Measurements from ENCODE around the gene HS6ST3.
"Not testable (repeated sequence)": the region's sequence is repeated elsewhere in the genome, so short reads cannot be mapped to it uniquely, and the experiment has no call there.

The HS6ST3 gene

DNA sequence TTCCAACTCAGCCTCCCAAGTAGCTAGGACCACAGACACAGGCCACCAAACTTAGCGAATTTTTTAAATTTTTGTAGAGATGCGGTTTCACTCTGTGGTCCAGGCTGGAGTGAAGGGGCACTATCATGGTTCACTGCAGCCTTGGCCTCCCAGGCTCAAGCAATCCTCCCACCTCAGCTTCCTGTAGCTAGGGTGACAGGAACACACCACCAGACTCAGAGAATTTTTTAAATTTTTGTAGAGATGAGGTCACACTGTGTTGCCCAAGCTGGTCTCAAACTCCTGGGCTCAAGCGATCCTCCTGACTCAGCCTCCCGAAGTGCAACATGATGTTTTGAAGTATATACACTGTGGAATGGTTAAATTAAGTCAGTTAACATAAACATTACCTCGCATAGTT is 640.8 kb downstream of the HS6ST3 start:
- DNase-seq (ENCODE audit: low read depth in 2 of 2): no peak

DNA sequence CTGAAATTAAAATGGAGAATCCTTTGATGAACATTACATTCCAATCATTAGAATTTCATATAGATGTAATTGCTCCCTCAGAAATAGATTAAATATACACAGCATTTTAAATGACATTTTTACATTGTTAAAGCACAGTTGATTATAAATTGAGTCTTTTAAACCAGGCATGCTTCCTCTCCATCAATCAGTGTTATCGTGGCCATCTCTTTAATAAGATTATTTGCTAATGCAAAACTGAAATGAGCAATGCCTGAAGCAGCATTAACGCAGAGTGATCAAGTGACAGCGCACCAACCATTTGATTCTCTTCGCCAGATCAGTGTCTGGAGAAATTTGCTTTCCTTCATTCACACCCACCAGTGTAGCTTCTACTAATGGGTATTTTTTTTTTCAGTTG is 644.6 kb downstream of the HS6ST3 start:
- no peak for DNase-seq (ENCODE audit: low read depth in 2 of 2)

DNA sequence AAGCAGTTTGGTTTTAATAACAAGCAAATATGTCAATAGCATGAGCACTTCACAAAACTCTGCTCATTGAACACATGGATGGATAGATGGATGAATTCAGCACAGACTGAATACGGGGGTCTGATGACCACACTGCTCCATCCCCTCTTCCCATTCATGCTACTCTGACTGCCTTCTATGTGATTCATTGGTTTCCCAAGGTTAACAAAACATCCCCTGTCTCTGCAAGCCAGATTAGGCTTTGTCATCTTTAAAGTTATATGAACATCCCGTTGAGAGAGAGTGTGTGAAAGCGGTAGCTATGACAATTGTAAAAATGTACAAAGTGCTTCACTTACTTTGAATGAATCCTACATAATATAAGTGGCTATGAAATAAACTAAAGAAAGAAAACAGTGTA is 651.9 kb downstream of the HS6ST3 start:
- no peak for DNase-seq (ENCODE audit: low read depth in 2 of 2)

DNA sequence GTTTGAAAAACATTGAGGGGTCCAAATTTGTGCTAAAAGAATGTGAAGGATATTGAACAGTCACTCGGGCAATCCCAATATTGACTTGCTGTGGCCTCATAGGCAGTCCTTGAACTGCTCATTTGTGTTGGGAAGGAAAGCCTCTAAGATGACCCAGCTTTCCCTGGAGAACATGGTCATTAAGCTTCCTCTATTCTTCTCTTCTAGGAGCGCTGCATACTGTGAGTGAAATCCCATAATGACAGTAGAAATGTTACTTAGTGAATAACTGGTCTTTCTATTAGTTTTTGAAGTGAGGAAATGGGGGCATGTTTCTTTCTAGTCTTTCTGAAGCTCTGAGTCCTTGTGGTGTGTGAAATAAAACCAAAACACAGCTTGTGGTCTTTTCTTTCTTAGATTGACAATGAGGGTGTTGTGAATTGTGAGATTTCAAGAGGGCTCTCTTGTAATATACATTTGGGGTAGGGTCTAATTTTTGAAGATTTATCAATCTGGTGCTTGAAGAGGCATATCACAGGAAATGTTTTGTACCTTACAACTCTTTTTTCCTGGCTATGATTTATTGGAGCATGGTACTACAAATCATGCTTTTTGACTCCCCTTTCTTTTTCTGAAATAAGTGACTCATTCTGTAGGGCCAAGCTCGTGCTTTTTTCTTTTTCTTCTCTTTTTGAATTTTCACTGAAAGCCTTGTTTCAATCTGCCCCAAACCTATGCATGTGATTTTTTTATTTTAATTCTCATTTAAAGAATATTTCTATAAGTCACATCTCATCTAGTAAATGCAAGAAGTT is 653.6 kb downstream of the HS6ST3 start:
- no peak for DNase-seq (ENCODE audit: low read depth in 2 of 2)

DNA sequence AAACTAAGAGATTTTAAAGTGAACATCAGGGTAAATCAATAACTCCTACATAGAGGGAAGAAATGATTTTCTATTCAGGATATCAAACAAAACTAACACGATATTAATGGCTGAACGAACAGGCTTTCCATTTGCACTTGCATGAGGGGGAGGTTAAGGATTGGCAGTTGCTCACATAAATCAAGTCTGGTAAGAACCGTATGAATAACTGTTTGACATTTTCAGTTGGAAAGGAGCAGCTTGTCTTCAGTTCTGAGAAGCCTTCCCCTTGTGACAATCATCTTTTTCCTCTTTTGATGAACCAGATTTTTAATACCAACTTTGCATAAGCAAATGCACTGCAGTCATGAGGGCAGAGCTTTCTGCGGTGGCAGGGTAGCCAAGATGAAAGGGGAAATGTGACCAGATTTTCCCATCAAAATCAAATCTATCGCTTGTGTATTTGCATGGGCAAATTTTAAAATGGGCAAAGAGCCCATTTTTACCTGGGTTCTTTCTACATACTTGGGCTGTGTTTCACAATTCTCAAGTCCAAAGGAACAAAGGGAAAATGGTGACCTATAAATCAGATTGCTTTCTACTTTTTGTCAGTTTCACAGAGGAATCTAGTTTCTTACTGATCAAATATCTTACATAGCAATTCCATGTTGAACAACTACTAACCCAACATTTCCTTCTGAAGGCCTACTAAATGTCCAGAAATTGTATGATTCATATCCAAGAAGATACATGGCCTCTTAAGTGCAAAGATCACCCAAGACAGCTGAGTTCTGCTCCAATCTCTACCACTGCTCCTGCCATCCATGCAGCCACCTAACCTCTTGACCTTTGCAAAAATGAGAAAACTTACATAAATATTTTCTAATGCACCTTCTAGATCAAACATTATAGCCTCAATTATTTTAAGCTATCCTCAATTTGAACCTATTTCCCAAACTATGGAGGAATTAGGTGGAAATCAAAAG is 654.7 kb downstream of the HS6ST3 start:
- DNase-seq (ENCODE audit: low read depth in 2 of 2): no peak

DNA sequence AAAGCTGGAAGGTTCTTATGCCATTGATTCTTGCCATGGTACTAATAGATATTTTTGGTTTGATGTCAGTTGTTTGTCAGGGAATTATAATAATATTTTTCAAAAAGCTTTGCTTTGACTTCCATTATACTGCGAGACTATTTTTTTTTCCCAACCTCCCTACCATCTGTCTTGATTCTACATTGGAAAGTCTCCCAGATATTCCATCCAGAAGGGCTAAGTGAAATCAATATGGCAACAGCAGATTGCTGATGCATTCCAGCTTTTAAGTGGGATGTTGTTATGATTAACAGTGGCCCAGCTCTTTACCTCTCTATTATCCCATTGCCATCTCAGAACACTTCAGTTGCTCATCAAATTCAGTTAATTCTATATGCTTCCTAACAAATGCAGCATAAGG is 657.0 kb downstream of the HS6ST3 start:
- no peak for DNase-seq (ENCODE audit: low read depth in 2 of 2)

DNA sequence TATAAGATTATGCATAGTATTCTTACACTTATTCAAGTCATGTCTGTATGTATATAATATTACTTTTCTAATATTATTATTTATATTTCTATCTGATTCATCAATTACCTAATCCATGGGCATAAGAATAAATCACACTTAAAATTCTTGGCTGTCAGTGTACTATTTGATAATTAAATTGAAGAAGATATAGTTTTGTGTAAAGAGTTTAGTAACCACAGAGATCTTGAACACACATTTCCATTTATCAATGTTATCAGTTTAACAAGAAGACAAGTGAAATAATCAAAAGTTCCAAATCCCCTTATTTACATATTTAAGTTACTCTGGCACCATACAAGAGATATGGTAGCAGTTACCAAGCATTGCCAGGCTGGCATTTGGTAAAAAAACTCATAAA is 659.9 kb downstream of the HS6ST3 start:
- no peak for DNase-seq (ENCODE audit: low read depth in 2 of 2)

DNA sequence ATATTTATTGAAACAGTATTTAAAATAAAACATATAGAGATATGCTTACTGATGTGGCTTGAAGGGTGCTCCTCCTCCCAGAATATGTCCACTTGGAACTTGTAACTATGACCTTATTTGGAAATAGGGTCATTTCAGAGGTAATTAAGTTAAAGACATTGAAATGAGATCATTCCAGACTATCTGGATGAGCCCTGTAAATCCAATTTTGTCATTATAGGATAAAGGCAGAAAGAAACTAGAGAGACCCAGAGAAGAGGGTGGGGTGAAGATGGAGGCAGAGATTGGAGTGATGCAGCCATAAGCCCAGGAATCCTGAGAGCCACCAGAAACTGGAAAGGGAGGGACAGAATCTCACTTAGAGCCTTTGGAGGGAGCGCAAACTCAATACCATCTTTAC is 661.2 kb downstream of the HS6ST3 start:
- no peak for DNase-seq (ENCODE audit: low read depth in 2 of 2)

DNA sequence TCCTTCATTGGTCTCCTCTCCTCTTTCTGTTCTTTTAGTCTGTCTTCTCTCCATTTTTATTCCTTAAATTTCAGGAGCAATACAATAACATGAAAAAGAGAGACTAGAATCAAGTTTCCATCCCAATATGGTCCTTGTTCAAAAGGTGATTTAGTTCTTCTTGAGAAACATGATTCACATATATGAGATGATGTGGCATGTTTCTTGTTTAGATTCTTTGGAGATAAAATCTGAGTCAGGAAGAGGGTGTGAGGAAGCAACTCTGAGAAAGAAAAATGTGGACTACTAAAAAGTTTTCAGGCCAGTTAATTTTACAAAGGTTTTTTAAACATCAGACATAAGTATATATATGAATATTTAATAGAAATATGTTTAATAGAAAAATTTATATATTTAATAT is 673.0 kb downstream of the HS6ST3 start:
- DNase-seq (ENCODE audit: low read depth in 2 of 2): no peak

DNA sequence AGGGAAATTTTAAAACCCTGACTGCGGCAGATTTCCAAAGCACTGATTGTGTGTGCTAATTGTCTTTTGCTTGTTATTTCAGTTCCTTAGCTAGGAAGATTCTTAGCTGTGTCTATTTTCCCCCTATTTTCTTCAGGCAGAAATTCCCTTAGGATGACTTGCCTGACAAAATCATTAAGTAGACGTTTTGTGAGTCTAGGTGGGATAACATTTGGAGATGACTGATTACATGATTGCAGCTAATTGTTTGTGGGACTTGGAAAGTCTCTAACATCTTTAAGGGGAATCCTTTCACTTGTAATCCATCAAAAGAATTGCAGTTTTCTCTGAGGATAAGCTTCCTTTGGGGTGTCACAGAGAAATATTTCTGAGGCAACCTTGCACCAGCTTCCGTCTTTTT is 676.4 kb downstream of the HS6ST3 start:
- DNase-seq (ENCODE audit: low read depth in 2 of 2): no peak

DNA sequence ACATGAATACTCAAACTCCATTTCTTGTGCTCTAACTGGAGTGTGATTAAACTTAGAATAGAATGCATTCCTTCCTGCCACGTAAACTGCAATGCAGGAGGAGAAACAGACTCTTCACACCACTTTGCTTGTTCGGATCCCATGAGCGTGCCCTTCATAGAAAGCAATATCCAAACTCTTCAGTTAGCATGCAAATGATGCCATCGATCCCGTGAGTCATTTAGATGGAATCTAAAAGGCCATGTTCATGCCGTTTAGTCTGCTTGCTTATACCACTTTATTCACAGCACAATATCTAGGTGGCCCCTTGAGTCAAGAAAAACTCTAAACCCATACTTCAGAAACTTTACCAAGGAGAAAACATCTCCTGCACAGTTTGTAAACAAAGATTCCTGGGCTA is 678.6 kb downstream of the HS6ST3 start:
- DNase-seq (ENCODE audit: low read depth in 2 of 2): no peak

DNA sequence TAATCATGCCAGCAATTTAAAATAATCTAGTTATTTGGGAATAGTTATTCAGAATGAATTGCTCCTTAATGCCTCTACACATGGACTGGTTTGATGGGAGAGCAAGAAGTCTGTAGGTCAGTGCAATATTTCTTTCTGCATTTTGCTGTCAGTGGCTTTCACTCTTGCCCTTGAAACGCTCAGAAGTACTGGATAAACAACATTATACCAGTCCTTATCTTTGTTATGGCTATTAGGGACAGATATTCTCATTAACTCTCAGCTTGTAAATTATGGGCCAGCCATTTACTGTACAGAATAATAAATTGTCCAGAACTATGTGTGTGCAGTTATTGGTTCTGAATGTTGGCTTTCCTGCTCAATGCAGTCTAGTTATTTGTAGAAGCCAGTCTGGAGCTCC is 680.0 kb downstream of the HS6ST3 start:
- DNase-seq (ENCODE audit: low read depth in 2 of 2): no peak

DNA sequence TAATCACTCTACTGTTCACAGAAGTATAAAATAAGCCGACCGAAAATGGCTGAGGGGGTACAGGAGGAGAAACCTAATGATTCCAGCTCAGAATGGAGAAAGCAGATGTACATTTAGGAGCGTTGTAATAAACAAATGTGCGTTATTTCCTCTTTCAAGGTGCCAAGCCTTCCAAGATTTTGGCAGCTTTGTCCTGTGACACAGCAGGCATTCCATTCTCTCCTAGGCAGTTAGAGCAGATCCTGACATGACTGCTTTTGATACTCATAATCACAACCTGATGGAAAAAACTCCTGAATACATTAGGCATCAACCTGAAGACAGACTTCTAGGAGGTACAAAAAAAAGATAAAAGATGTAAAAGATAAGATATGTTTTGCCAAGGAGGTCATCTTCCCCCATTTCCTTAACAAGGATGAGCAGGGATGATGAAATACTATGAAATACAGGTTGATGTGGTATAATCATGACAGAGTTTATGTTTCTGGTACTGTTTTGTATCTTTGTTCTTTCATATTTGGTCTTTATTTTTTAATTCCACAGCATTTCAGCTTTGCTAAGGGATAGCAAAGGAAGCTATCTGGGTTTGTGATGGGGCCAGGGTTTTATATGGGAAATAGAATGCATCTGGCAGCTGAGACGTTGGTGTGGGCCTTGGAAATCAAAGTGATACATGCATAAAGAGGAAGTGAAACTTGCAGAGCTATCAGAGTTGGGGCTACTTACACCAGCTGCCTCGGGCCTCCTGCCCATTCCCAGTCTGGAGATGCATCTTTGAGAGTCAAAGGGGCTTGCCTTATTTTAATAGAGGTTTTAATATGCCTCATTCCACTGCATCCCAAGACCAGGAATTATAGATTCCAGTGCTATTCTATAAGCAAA is 681.8 kb downstream of the HS6ST3 start:
- no peak for DNase-seq (ENCODE audit: low read depth in 2 of 2)

DNA sequence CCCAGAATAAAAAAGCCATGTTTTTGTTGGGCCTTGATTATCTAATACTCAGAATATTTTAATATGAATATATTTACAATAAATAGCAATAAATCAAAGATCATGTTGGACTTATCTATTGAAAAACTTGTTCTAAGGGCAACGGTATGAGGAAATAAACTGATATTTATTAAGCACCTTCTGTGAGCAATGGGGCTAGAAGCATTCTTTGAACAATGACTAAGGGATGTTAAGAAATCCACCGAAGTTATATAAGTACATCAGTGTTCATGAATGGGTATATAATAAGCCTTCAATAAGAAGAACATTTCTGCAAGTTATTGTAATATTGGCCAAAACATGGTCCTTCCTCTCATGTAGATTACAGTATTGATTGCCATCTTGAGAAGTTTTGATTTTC is 682.5 kb downstream of the HS6ST3 start:
- no peak for DNase-seq (ENCODE audit: low read depth in 2 of 2)

DNA sequence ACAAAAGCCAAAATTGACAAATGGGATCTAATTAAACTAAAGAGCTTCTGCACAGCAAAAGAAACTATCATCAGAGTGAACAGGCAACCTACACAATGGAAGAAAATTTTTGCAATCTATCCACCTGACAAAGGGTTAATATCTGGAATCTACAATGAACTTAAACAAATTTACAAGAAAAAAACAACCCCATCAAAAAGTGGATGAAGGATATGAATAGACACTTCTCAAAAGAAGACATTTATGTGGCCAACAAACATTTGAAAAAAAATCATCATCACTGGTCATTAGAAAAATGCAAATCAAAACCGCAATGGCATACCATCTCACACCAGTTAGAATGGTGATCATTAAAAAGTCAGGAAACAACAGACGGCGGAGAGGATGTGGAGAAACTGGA is 688.4 kb downstream of the HS6ST3 start:
- not testable (repeated sequence) for DNase-seq (ENCODE audit: low read depth in 2 of 2)

DNA sequence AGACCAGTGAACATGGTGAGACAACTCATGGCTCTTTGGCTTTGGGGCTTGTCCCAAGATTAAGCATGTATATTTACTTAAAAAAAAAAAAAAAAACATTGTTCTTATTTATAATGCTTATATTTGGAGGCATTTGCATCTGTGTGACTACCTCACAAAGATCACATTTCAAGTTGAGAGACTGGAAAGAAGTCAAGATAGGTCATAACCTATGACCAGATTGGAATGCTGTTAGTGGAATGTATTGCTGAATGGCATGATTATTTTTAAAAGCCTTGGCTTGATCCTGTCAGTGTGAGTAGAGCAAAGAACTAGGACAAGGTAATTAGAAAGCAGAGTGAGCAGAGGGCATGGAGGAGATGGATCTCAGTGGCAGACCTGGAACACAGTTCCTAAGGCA is 689.8 kb downstream of the HS6ST3 start:
- no peak for DNase-seq (ENCODE audit: low read depth in 2 of 2)

DNA sequence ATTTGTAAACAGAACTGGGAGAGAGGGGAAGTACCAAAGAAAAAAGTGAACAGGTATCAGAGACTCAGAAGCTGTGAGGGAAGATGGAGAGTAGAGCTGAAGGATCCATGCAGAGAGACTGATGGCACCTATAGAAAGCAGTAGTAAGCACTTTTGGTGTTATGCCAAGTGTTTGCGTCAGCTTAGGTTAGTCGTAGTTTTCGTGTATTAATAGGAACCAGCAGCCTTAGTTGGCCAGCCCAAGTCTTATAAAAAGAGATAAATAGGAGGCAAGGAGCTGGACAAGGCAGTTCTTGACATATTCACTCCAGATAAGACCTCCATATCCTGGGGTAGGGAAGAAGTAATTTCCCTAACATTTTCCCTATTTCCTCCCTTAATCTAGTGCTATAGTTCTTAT is 690.2 kb downstream of the HS6ST3 start:
- DNase-seq (ENCODE audit: low read depth in 2 of 2): no peak

DNA sequence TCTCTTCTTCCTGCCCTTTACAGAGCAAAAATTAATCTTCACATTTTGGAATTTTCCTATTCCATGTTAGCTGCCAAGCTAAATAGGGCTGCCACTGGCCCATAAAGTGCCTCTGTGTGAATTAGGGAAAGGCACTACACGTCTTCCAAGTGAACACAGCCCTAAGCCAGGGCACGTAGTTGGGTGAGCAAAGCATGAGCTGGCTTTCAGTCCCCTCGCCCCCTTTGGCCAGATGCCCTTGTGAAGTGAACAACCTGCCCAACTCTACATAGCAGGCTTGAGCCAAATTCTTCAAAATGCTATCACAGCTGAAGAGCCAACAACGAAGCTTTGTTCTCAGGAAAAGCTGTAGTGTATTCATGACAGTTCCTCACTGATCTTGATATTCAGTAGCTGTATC is 691.2 kb downstream of the HS6ST3 start:
- DNase-seq (ENCODE audit: low read depth in 2 of 2): no peak

DNA sequence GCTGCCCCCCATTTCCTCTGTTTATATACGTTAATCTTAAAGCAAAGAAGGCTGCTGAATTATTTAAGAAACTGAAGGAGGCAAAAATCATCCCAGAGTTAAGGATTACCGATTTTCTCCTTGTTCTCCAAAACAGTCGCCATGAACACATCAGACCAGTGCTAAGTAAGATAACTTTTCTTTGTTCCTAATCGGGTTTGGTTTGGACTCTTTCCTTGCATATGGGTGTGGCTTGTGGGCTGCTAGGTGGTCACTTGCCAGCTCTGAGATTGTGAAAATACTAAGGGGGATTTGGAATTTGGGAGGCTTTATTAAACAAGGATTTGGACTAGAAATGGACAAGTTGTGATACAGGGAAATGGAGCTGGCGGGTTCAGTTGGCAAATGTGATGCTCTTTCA is 692.3 kb downstream of the HS6ST3 start:
- DNase-seq (ENCODE audit: low read depth in 2 of 2): no peak

DNA sequence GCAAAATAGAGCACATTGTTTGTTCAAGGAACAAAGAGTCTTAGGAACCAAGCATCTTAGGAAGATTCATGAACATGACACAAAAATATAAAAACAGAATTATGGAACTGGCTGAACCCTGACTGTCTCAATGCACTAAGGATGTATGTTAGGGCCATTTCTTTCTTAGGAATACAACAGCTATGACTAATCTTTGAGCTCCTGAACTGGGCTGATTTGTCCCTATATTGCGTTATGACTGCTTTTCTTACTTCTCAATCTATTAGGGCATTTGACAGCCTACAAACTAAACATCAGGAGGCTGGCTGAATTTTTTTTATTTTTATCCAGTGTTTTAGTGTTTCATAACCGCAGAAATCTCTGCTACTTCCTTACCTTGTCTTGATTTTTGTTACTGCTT is 693.1 kb downstream of the HS6ST3 start:
- DNase-seq (ENCODE audit: low read depth in 2 of 2): no peak

DNA sequence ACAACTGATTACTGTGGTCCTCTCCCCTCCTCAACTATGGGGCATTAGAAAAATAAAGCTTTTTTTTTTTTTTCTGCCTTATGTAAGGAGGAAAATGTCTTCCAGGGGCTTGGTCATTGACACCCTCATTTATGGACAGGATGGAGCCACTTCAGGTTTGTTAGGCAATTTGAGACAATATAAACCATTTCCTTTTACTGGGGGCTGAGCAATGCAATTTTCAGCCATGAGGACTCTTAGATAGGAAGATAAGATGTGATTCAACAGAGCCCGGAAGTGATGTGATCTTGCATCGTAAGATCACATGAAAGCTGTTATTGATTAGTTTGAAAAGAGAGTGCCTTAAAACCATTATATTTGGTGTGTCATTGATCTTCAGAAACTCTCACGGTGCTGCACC is 693.6 kb downstream of the HS6ST3 start:
- DNase-seq (ENCODE audit: low read depth in 2 of 2): no peak

DNA sequence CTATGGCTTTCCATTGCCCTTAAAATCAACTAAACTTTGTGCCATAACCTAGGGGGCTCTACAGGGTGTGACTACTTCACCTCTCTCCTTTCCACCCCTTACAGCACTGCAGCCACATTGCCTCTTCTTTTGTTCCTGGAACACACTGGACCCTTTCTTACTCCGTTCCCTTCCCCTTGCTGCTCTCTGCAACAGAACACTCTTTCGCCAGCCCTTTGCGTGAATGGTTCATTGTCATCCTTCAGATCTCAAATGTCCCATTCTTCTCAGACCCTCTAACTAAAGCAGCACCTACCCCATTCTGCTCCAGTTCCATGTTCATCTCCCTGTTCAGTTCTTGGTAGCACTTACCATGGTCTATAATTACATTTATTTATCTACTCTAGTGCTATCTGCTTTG is 696.1 kb downstream of the HS6ST3 start:
- no peak for DNase-seq (ENCODE audit: low read depth in 2 of 2)
